CD4-positive, alpha-beta T cell treated with Interleukin-12 subunit alpha and Interleukin-12 subunit beta, for 1 hour (primary cell): ENCODE measurements around the gene SNCA.

Source experiments
- DNase-seq: peaks from one replicate; pipeline ENCODE4 v3.0.0-alpha.2; 2020

Gene SNCA

GRCh38 chr4:89703829-89704590 is 133.0 kb downstream of the SNCA start:
- no peak for DNase-seq

GRCh38 chr4:89700766-89701423 is 136.1 kb downstream of the SNCA start:
- no peak for DNase-seq

DNA sequence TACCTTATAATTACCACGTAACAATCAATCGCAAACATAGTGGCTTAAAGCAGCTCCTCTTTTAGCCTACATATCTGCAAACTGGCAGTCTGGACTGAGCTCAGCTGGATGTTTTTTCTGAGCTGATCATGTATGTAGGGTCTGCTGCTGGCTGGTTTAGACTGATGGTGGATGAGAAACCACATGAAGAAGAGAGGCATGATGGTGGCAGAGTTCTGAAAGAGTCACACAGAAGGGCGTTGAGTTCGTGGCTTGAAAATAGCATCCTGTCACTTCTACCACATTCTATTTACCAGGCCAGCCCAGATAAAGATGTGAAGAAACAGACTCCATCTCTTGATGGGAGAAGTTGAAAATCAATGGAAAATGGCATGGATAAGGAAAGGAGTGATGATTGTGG is 151.3 kb downstream of the SNCA start:
- DNase-seq: no peak

DNA sequence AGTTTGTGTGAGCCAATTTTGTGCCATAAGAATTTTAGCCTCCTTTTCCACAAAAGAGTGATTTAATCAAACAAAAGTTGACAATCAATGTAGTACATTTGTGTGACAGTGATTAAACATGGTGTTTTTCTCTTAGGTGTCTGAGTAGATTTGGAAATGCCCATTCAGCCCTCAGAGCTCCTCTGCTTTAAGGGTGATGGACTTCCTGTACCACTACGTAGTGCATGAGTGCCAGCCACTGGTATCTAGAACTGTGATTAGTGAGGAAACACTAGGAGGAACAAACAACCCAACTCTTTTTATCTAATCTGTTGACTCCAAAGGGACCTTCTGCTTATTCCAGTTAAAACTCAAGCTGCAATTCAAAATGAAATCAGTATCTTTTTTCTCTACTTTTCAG is 151.7 kb downstream of the SNCA start:
- no peak for DNase-seq

DNA sequence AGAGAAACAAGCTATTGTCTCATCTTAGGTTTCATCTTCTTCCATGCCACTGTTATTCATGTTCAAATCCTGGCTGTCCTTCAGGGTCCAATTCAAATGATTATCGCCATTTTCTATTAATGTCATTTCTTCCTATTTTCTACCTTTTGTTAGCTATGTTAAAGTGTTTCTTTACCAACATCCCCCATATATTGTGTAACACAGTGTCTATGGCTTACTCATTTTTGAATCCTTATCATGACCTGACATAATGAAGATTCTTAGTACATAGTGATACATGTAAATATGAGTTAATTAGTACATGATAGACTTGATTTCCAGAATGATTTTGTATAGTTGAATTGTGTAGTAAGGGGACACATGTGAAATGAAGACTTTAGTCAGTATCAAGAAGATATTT is 152.4 kb downstream of the SNCA start:
- DNase-seq: no peak

DNA sequence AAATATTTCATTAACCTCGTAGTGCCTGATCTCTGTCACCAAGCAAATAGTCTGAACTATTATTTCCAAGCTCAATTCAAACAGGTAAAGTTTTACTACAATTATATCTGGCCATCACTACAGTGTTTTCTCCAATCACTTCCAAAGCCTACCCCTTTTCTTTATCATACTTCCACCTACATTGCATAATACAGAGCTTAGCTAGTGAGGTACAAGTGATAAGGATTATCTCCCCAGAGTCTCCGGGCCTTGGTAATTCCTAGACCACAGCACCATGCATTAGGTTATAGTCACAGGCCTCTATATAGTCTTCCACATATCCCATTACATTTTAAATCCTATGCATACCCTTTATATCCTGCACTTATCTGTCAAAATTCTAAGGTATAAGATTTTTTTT is 154.2 kb downstream of the SNCA start:
- no peak for DNase-seq

DNA sequence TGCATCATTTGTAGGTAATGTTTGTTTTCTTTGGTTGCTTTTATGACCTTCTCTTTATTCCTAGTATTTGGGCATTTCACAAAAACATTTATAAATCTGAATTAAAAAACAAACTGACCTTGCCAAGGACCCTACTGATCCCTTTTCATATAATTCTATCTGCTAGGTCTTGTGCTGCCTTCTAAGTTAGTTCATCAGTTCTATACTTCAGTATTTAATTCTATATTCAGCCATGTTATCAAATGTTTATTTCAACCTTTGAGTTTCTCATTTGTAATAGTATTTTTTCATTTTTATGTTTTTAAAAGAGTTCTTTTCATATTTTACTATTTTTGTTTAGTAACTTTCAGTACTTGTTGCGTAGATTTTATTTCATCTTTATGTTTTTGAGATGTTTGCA is 155.3 kb downstream of the SNCA start:
- no peak for DNase-seq

- no peak for DNase-seq
Observed at GRCh38 chr4:89681219-89681618, 155.7 kb downstream of the SNCA start.

GRCh38 chr4:89674876-89675459 is 162.0 kb downstream of the SNCA start:
- DNase-seq: no peak
